Measurements from ENCODE around the gene ZNRF3.

Gene ZNRF3

DNA sequence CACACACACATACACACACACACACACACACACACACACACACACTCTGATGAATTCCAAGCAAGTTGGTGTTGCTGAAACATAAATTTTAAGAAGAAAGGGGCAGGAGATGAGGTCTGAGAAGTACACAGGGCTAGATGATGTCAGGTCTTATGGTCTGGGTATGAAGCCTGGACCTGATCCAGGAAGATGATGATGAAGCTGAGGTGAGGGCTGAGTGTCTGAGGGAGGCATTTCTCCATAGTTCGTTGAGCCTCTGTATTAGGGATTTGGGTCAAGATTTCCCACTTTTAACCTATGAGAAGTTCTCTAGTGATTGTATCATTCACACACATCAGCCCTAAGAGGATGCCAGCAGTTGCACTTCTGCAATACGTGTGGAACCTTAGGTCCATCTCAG lies 222.1 kb downstream of the ZNRF3 start:
- in situ Hi-C loops (cut with MboI; ENCODE audit: low sequenced_read_pairs): no loop called here

DNA sequence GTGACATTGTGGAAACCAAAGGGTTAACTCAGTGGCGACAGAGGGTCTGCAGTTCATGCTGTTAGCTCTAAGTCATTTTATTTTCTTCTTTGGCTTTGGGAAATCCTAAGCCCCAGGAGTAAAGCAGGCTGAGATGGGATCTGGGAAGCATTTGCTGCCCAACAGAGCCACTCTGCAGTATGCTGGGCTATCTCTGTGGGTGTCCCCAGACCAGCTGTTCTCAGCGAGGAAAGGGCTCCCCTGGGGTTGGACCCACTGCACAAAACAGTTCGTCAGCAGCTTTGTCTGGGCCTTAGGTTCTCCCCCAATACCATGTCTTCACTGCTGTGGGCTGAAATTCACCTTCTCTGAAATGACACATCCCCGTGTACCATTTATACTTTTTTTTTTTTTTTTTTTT lies 223.5 kb downstream of the ZNRF3 start:
- in situ Hi-C loops (cut with MboI; ENCODE audit: low sequenced_read_pairs): no loop called here
